OCI-LY1 (cell line): ENCODE results near the gene ZNF101.
A peak's percentile ranks its signal among the peaks of the same experiment; 100 is the strongest.
"Not testable (repeated sequence)": the region's sequence is repeated elsewhere in the genome, so short reads cannot be mapped to it uniquely, and the experiment has no call there.

Experiments
- H2AFZ ChIP-seq: fragments of 200-600 bp; sonication (generic), shearing (Covaris generic); 2 replicates; pipeline ENCODE4 v1.6.0; 2014; ENCODE audit warnings: antibody characterized with exemption, mild to moderate bottlenecking, low read length
- H3F3A ChIP-seq: fragments of 200-600 bp; sonication (generic), shearing (Covaris generic); 2 replicates; pipeline ENCODE4 v1.6.0; 2014; ENCODE audit warnings: mild to moderate bottlenecking, antibody characterized with exemption, low read length, moderate library complexity; ENCODE audit not compliant: insufficient read depth
- H3K27ac ChIP-seq: fragments of 200-600 bp; sonication (generic); 2 replicates; pipeline ENCODE4 v1.5.1; 2014; ENCODE audit warnings: low read length, mixed run types, mild to moderate bottlenecking, low read depth; ENCODE audit not compliant: poor library complexity, severe bottlenecking
- H3K27me3 ChIP-seq: fragments of 200-600 bp; sonication (generic); 2 replicates; pipeline ENCODE4 v1.6.0; 2014; ENCODE audit warnings: antibody characterized with exemption, mild to moderate bottlenecking, low read length, moderate library complexity; ENCODE audit not compliant: insufficient read depth
- H3K36me3 ChIP-seq: fragments of 200-600 bp; sonication (generic); 2 replicates; pipeline ENCODE4 v1.6.1; 2014; ENCODE audit warnings: mild to moderate bottlenecking, antibody characterized with exemption, low read length, moderate library complexity, mixed read lengths; ENCODE audit not compliant: insufficient read depth
- H3K4me1 ChIP-seq: fragments of 200-600 bp; sonication (generic); 2 replicates; pipeline ENCODE4 v1.5.1; 2014; ENCODE audit warnings: mild to moderate bottlenecking, low read length, moderate library complexity; ENCODE audit not compliant: insufficient read depth, severe bottlenecking
- H3K4me2 ChIP-seq: fragments of 200-600 bp; sonication (generic), shearing (Covaris generic); 2 replicates; pipeline ENCODE4 v1.6.1; 2014; ENCODE audit warnings: low read length
- H3K4me3 ChIP-seq: fragments of 200-600 bp; sonication (generic); 2 replicates; pipeline ENCODE4 v1.5.1; 2014; ENCODE audit warnings: low read length, low read depth, mild to moderate bottlenecking, mixed read lengths; ENCODE audit not compliant: poor library complexity, severe bottlenecking
- H3K79me2 ChIP-seq: fragments of 200-600 bp; shearing (Covaris generic); 2 replicates; pipeline ENCODE4 v1.6.1; 2016; ENCODE audit warnings: mixed run types, low read length, mixed read lengths; ENCODE audit not compliant: insufficient read depth
- H3K9ac ChIP-seq: fragments of 200-600 bp; sonication (generic), shearing (Covaris generic); 2 replicates; pipeline ENCODE4 v1.6.1; 2014; ENCODE audit warnings: mild to moderate bottlenecking, low read length, mixed read lengths
- H3K9me2 ChIP-seq: fragments of 200-600 bp; sonication (generic), shearing (Covaris generic); 2 replicates; pipeline ENCODE4 v1.6.1; 2014; ENCODE audit warnings: low read depth, mild to moderate bottlenecking, low read length, mixed read lengths
- H3K9me3 ChIP-seq: fragments of 200-600 bp; shearing (Covaris generic); 2 replicates; pipeline ENCODE4 v1.6.1; 2014; ENCODE audit warnings: low read length, mixed read lengths
- H4K20me1 ChIP-seq: fragments of 200-600 bp; sonication (generic), shearing (Covaris generic); 2 replicates; pipeline ENCODE4 v1.6.0; 2016; ENCODE audit warnings: mild to moderate bottlenecking, low read length; ENCODE audit not compliant: insufficient read depth
- CTCF ChIP-seq: fragments of 200-600 bp; sonication (generic), shearing (Covaris generic); IDR thresholded peaks from 2 replicates; pipeline ENCODE4 v1.5.1; 2017; ENCODE audit warnings: mild to moderate bottlenecking, antibody characterized with exemption, low read length, moderate library complexity, mixed read lengths
- EZH2 ChIP-seq: fragments of 200-600 bp; sonication (generic), shearing (Covaris generic); IDR thresholded peaks from 2 replicates; pipeline ENCODE4 v1.8.0; 2017; ENCODE audit warnings: borderline replicate concordance, mixed run types, mild to moderate bottlenecking, antibody characterized with exemption, low read length, moderate library complexity, mixed read lengths

The ZNF101 gene

DNA sequence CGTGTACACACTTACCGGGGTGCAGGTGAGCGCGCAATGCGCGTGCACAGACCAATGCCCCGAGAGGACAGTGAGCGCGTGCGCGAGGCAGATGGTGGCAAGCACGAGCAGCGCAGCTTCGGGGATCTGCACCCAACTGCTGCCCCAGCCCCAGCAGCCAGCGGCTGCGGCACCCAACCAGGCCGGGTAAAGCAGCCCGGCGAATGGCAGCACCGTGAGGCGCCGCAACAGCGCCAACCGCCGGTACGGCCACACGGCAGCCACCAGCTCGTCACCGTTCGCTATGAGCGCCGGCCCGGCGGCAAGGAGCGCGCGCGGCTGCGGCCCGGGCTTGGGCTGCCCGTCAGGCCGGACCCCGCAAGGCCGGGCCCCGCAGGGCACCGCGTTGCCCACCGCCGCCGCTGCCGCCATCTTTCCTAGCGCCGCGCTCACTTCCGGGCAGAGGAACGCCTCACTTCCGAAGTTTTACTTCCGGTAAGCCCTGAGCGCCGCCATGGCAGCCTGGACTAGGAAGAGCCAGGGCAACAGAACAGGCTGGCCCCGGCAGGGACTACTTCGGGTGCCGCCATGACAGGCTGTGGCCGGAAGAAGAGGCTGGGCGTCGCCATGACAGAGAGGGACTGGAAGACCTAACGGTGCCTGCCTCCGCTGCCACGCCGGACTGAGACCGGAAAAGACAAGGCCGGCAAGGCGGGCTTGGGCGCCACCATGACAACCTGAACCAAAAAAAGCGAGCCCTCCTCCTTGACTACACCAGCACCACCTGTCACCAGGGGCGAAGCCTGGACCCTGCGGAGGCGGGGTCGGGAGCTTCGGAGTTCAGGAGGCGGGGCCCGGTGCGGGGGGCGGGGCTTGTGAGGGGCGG, 5.2 kb upstream of the ZNF101 start, which contains the start of gene ATP13A1:
Gene ATP13A1, minus strand, starts transcription at position 421 of the 865 bp plus-strand sequence. Its CDS starts 10 bp downstream, at position 411.
- H3K4me2 ChIP-seq: peak within 1 kb of the TSS; percentile 99
- H3K9me2 ChIP-seq: no peaks in the 10 kb centered on the region
- peak within 1 kb of the TSS; percentile 93 for H3K9ac ChIP-seq
- H4K20me1 ChIP-seq: no peaks in the 10 kb centered on the region
- peaks cover 27% of the 10 kb centered on the region for H3K79me2 ChIP-seq
- no peak within 1 kb of the TSS for H2AFZ ChIP-seq
- no peaks in the 10 kb centered on the region for H3F3A ChIP-seq
- peaks cover 26% of the 10 kb centered on the region for H3K36me3 ChIP-seq
- H3K9me3 ChIP-seq: no peaks in the 10 kb centered on the region
- peaks cover 45% of the 10 kb centered on the region for H3K4me1 ChIP-seq
- no peaks in the 10 kb centered on the region for H3K27me3 ChIP-seq
- H3K4me3 ChIP-seq: peak within 1 kb of the TSS; percentile 95
- TF ChIP-seq CTCF: no peak
- no peak for TF ChIP-seq EZH2
- peak within 1 kb of the TSS; percentile 93 for H3K27ac ChIP-seq

- H3K27me3 ChIP-seq, H4K20me1 ChIP-seq, H3K4me2 ChIP-seq, H2AFZ ChIP-seq, H3K9ac ChIP-seq, H3K9me3 ChIP-seq, H3K4me3 ChIP-seq, H3F3A ChIP-seq, H3K9me2 ChIP-seq: not testable (repeated sequence)
- peak overlapping the region; percentile 93 for H3K27ac ChIP-seq
- H3K36me3 ChIP-seq: peaks cover 18% of the 10 kb centered on the region
- H3K4me1 ChIP-seq: peaks cover 55% of the 10 kb centered on the region
- peaks cover 37% of the 10 kb centered on the region for H3K79me2 ChIP-seq
Measured at GRCh38 chr19:19665420-19665948, 3.2 kb upstream of the ZNF101 start.

- Histone ChIP-seq H3K9me3 (peaks cover 10% of the 10 kb centered on the region; the same call in 1 of the 2 replicates), H3K4me2 (peak overlapping the region; percentile 76), H3K79me2 (peaks cover 57% of the 10 kb centered on the region), H3F3A (no peaks in the 10 kb centered on the region), H3K9ac (peak overlapping the region; percentile 96), H3K36me3 (peaks cover 53% of the 10 kb centered on the region), H3K27me3 (no peaks in the 10 kb centered on the region), H3K27ac (peak overlapping the region; percentile 93), H4K20me1 (no peaks in the 10 kb centered on the region), H3K4me1 (peaks cover 35% of the 10 kb centered on the region), H2AFZ (no peak overlapping the region), H3K9me2 (no peaks in the 10 kb centered on the region), H3K4me3 (peak overlapping the region; percentile 92)
- TF ChIP-seq CTCF (no peak), EZH2 (no peak)
Measured at GRCh38 chr19:19670070-19670551, 1.5 kb downstream of the ZNF101 start.
